ENCODE results near the gene CHRNA1. TPM values are rescaled to one million over a fixed set of nuclear protein-coding genes. Genes with fewer than 3 reads are reported as not detected.

Gene CHRNA1
- total RNA-seq, 1 experiment from 2014 or later: not detected

DNA sequence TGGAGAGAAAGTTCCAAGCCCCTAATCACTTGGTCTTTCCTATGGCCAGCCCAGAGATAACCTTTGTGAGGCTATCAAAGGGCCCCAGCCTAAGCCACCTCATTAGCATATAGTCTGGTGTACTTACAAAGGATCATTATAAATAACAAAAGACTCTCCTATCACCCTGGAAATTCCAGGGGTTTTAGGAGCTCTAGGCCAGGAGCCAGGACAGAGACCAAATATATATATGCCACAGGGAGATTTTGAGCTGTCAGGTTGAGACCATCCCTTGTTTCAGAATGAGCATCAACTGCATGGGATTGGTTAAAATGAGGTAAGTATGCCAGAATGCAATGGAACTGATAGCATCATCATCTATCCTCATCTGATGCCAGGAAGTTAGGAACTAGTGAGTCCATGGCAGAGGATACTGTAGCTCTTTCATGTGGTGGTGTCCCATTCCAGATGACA is 32.1 kb upstream of the CHRNA1 start:
- intact Hi-C loops (cut with micrococcal nuclease; ENCODE audit: unreplicated experiment): no loop called here
- Mint-ChIP-seq H3K27ac (ENCODE audit: unreplicated experiment) (no peak overlapping the region), H3K4me1 (ENCODE audit: low read depth, unreplicated experiment) (no peaks in the 10 kb centered on the region), H3K9me3 (ENCODE audit: low read depth, unreplicated experiment) (no peaks in the 10 kb centered on the region), H3K36me3 (ENCODE audit: insufficient read depth, unreplicated experiment) (no peaks in the 10 kb centered on the region), H3K27me3 (ENCODE audit: unreplicated experiment) (no peaks in the 10 kb centered on the region), H3K4me3 (ENCODE audit: low read depth, unreplicated experiment) (no peak overlapping the region)
- CTCF ChIA-PET: no interaction called here
- no TSS peak for BruUV-seq (replicated peaks)
- no peak for DNase-seq
- TF ChIP-seq, protein P1, sequence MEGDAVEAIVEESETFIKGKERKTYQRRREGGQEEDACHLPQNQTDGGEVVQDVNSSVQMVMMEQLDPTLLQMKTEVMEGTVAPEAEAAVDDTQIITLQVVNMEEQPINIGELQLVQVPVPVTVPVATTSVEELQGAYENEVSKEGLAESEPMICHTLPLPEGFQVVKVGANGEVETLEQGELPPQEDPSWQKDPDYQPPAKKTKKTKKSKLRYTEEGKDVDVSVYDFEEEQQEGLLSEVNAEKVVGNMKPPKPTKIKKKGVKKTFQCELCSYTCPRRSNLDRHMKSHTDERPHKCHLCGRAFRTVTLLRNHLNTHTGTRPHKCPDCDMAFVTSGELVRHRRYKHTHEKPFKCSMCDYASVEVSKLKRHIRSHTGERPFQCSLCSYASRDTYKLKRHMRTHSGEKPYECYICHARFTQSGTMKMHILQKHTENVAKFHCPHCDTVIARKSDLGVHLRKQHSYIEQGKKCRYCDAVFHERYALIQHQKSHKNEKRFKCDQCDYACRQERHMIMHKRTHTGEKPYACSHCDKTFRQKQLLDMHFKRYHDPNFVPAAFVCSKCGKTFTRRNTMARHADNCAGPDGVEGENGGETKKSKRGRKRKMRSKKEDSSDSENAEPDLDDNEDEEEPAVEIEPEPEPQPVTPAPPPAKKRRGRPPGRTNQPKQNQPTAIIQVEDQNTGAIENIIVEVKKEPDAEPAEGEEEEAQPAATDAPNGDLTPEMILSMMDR (IDR thresholded peaks at IDR 0.05; ENCODE audit: unreplicated experiment): no peak

DNA sequence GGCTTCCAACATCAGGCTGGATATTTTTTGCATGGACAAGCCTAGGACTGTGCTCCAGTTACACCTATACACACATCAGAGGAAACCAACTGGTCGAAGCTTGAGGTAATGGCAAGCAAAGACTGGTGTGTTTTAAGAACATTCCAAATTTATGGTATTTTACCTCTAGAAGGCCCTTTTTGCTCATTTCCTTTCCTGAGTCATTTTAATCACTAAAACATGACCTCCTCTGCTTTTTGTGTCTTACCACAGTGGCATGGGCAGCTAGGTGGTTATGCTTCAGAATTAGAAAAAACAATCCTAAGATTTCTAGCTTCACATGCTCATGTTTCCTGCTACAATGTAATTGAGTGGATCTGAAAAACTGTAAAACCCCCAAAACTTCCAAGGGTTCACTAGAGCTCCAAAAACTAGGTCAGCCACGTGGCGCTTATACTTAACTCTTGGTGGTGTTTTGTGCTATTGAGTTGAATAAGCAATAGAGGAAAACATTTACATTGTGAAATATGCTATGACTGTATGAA is 30.6 kb upstream of the CHRNA1 start:
- intact Hi-C loops (cut with micrococcal nuclease; ENCODE audit: unreplicated experiment): no loop called here
- Mint-ChIP-seq H3K36me3 (ENCODE audit: insufficient read depth, unreplicated experiment) (no peaks in the 10 kb centered on the region), H3K27me3 (ENCODE audit: unreplicated experiment) (no peaks in the 10 kb centered on the region), H3K9me3 (ENCODE audit: low read depth, unreplicated experiment) (no peaks in the 10 kb centered on the region), H3K27ac (ENCODE audit: unreplicated experiment) (no peak overlapping the region), H3K4me1 (ENCODE audit: low read depth, unreplicated experiment) (no peaks in the 10 kb centered on the region), H3K4me3 (ENCODE audit: low read depth, unreplicated experiment) (no peak overlapping the region)
- no TSS peak for BruUV-seq (replicated peaks)
- no peak for DNase-seq
- CTCF ChIA-PET: no interaction called here
- TF ChIP-seq, protein P1 (IDR thresholded peaks at IDR 0.05; ENCODE audit: unreplicated experiment): no peak

DNA sequence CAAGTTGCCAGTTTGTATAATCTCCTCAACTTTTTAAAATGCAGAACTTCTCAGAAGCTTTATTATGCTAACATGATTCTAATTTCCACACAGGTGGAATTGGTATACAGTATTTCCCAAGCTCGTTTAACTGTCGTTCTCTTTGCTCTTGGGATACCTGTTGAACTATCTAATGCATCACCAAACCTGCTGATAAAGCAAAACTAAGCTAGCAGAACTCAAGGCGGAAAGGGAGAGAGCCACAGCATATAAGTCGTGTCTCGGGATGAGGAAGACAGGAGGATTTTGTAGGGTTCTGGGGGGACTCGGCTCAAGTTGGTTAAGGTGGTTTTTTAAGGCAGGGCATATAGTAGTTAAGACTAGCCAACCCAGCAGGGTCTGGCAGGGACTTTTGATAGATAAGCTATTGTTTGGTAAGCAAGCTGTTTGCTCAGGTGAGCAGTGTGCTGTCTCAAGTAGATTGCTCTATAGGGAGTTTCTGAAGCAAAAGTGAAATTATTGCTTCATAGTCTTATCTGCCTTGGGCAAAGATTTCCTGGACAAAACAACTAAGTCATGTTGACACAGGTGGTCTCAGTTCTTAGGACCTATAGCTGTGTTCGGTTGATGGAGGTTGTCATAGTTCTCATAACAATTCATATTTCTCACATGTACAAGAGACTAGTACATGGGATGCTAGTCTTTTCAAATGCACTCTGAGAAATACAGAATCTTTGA is 28.2 kb upstream of the CHRNA1 start:
- H3K27ac Mint-ChIP-seq (ENCODE audit: unreplicated experiment): no peak overlapping the region
- H3K9me3 Mint-ChIP-seq (ENCODE audit: low read depth, unreplicated experiment): no peaks in the 10 kb centered on the region
- CTCF ChIA-PET: no interaction called here
- intact Hi-C loops (cut with micrococcal nuclease; ENCODE audit: unreplicated experiment): no loop called here
- no peak for DNase-seq
- TF ChIP-seq, protein P1 (IDR thresholded peaks at IDR 0.05; ENCODE audit: unreplicated experiment): no peak
- H3K36me3 Mint-ChIP-seq (ENCODE audit: insufficient read depth, unreplicated experiment): no peaks in the 10 kb centered on the region
- H3K27me3 Mint-ChIP-seq (ENCODE audit: unreplicated experiment): no peaks in the 10 kb centered on the region
- BruUV-seq (replicated peaks): no TSS peak
- H3K4me3 Mint-ChIP-seq (ENCODE audit: low read depth, unreplicated experiment): no peak overlapping the region
- no peaks in the 10 kb centered on the region for H3K4me1 Mint-ChIP-seq (ENCODE audit: low read depth, unreplicated experiment)

DNA sequence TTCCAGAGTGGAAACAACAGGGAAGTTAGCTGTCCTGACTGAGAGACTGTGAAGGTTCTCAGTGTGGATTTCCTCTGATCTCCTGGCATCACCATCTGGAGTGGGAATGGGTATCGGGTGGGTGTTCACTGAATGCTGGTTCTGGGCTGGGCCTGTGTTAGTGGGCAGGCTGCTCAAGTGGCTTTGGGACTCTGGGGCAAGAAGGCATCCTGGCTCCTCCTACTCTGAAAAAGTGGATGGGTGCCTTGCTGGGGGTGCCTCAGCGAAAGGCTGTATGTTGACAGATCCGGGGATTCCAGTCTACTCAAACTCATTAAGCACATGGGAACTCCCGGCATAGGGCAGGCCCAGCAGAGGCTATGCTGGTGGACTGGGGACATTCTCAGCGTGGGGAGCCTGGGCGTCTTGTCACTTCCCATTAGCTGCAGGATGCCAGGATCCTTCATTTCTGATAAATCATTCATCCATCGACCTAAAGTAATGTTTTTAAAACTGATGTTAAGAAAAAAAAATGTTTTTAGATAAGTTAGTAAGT is 27.5 kb upstream of the CHRNA1 start:
- H3K27ac Mint-ChIP-seq (ENCODE audit: unreplicated experiment): no peak overlapping the region
- no peaks in the 10 kb centered on the region for H3K36me3 Mint-ChIP-seq (ENCODE audit: insufficient read depth, unreplicated experiment)
- no peaks in the 10 kb centered on the region for H3K9me3 Mint-ChIP-seq (ENCODE audit: low read depth, unreplicated experiment)
- no TSS peak for BruUV-seq (replicated peaks)
- CTCF ChIA-PET: no interaction called here
- no peak for DNase-seq
- TF ChIP-seq, protein P1 (IDR thresholded peaks at IDR 0.05; ENCODE audit: unreplicated experiment): no peak
- no peaks in the 10 kb centered on the region for H3K27me3 Mint-ChIP-seq (ENCODE audit: unreplicated experiment)
- H3K4me1 Mint-ChIP-seq (ENCODE audit: low read depth, unreplicated experiment): no peaks in the 10 kb centered on the region
- intact Hi-C loops (cut with micrococcal nuclease; ENCODE audit: unreplicated experiment): no loop called here
- H3K4me3 Mint-ChIP-seq (ENCODE audit: low read depth, unreplicated experiment): no peak overlapping the region
